ENCODE results near the gene ZNF275.
"Not testable (repeated sequence)": the region's sequence is repeated elsewhere in the genome, so short reads cannot be mapped to it uniquely, and the experiment has no call there.

The ZNF275 gene, protein sequence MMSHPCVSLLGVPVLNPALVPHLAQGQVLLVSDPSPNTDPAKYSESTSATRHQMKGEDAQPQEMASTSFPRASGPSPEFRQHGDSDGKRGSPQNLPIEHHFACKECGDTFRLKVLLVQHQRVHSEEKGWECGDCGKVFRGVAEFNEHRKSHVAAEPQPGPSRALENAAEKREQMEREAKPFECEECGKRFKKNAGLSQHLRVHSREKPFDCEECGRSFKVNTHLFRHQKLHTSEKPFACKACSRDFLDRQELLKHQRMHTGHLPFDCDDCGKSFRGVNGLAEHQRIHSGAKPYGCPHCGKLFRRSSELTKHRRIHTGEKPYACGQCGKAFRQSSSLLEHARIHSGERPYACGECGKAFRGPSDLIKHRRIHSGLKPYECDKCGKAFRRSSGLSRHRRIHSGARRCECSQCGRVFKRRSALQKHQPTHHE
- 2.1 to 14.4 (median 4.7) reads per million in 18 experiments for total RNA-seq

DNA sequence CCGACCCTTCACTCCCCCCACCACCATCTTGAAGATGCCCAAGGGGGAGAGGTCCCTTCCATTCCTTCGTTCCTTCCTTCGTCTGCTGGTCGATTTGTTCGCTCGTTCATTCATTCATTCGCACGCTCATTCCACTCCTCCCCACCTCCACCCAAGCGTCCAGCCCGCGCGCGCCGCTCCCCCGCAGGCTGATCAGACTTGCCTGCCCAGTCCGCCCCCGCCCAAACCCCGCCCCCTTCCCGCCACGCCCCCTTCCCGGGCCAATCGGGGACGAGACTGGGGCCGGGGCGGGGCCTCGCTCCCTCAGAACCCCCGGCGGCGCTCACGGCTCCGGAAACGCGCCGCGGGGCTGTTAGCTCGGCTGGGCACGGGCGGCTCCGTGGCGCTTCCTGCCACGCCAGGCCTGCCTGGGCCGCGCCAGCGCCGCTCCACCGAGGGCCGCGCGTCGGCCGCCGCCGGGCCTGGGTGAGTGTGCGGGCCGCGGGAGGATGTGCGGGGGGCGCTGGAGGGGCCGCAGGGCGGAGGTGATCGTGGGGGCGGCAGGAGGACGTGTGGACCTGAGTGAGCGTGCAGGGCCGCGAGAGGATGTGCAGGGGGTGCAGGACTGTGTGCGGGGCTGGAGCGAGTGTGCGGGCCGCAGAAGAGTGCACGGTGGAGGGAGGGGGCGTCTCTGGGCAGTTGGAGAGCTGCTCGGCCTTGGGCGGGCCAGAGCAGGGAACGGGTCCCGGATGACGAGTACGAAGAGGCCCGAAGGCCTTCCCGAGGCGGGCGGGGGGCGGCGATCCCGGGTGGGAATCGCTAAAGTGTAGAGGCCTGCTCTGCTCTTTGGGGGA is at the start of gene ZNF275:
TSS of gene ZNF275 (plus strand) at position 333 of the 833 bp plus-strand sequence. CDS start 2,527 bp downstream, outside the sequence.
- peak; percentile 69 to 79 for DNase-seq

DNA sequence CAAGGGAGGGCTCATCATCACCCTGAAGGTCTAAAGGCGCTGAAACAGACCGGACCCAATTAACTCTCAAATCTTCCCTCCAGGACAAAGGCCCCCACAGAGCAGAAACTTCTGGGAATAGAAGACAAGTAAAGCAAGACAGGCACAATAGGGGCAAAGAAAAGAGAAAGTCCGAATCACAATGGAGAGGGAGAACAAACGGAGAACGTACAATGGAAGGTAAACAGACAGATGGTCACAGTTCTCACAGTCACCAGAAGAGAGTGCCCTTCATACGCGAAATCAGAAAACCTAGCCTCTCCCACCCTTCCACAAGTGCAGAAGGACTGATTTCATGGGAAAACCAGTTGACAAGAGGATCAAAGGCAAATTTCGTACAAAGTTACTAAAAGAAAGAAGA is 48.3 kb upstream of the ZNF275 start:
- DNase-seq = not testable (repeated sequence)

DNA sequence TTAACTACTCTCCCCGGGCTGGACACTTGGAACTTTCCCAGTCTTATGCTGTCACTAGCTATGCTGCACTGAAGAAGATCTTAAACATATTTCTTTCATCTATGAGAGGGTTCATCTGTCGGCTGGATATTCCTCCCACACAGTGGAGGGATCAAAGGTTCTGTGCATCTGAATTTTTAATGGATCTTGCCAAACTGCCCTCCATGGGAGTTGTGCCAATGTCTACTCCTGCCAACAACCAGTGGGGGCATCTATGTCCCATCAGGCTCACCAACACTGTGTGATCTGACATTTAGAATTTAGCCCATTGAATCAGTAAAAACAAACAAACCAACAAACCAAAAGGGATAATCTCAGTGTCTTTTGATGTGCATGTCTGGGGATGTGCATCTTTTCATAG is 45.1 kb upstream of the ZNF275 start:
- not testable (repeated sequence) for DNase-seq

DNA sequence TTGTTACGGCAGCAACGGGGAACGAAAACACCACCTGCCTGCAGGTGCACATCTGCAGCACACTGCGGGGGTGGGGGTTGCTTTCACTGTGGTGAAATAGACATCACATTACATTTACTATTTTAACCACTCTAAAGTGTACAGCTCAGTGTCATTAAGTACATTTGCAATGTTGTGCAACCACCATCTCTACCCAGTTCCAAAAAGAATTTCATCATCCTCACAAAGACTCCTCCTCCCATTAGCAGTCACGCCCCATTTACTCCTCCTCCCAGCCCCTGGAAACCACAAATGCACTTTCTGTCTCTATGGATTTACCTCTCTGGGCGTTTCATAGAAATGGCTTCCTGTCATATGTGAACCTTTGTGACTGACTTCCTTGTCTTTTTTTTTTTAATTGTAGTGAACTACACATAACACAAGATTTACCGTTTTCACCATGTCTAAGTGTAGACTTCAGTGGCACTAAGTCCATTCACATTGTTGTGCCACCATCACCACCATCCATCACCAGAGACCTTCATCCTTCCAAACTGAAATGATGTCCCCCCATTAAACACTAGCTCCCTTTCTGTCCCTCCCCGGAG is 40.4 kb upstream of the ZNF275 start:
- not testable (repeated sequence) for DNase-seq

DNA sequence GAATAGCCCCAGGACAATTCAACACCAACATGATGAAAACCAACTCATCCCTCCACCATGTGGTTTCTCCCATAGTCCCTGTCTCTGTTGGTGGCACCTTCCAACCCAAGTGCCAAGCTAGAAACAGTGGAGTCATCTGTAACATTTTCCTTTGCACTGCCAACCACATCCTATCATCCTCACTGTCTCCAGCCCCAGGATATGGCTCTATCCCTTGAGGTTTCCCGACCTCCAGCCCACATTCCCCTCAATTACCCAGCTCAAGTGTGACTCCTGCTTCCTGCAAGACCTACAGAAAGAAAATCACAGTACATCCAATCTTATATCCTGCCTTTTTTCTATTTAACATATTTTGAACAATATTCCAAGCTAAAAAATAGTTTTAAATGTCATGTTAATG is 36.6 kb upstream of the ZNF275 start:
- no peak for DNase-seq

DNA sequence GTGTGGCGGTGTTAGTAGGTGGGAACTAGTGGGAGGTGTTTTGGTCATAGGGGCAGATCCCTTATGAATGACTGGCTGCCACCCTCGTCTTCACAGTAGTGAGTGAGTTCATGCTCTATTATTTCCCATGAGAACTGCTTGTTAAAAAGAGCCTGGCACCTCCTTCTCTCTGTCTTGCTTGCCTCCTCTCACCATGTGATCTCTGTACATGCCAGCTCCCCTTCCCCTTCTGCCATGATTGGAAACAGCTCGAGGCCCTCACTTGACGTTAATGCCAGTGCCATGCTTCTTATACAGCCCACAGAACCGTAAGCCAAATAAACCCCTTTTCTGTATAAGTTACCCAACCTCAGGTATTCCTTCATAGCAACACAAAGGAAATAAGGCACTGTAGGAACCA is 34.1 kb upstream of the ZNF275 start:
- DNase-seq = no peak

DNA sequence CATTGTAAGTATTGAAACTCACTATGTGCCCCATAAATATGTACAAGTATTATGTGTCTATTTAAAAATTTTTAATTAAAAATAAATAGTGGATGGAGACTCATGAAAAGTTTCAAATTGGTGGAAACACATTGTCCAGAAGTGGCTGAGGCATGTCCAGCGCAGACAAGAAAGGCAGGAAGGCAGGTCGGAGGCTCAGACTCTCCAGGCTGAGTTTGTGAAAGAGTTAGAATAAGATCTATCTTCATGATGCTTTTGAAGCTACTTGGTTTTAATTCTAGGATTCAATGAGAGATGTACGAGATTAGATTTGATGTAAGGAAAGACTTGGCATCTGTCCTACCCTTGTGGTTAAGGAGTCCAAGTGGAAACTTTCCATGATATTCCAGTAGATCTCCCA is 32.2 kb upstream of the ZNF275 start:
- DNase-seq = no peak

DNA sequence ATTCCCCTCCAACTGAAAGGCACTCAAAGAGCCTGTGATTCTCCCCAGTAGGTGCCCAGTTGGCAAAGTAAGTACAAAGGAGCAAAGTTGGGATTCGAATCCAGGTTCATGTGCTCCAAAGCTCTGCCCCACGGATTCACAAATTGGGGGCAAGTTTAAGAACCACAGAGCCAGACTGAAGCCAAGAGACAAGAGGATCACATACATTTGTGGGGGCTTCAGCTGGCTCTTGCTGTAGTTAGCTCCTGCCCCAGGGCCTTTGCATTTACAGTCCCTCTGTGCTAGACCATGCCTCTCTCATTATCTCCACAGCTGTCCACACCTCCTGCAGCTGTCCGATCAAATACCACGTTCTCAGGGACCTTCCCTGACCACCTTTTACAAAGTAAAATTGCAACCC is 31.2 kb upstream of the ZNF275 start:
- DNase-seq = no peak

DNA sequence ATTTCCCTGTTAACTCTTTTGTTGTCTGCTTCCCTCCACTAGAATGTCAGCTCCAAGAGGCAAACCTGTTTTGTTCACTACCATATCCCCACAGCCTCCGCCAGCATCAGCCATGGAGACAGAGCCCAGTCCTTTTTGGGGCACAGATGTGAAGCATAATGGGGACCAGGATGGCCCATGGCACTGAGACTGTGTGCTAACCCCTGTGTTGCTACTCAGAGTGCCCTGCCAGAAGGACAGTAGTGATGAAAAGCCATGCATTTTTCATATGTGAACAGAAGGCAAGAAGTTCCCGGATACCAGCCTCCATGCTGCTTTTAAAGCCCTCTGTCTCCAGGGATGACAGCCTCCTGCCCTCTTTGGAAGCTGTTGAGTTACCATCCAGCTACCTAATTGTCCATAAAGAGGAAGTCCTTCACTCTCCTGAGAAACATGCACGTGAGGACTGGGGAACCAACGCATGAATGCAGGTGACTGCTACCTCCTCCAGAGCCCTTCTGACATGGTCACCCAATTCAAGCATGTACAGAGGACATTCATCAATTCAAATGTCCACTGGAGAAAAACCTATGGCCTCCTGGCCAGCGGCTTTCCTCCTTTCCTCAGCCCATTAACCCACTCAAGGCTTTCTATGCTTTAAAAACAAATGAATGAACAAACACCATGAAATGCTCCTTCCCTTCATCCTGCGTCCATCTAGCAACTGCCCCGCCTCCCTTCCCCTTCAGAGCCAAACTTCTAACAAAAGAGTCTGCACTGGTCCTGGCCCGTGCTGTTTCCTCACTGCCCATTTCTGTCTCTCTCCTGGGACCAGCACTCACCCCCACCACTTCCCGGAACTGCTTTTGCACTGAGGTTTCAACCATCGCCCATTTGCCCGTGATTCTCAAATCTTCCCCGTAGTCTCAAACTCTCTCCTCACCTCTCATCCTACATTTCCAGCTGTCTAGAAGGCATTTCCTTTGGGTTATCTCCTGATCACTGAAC is 30.4 kb upstream of the ZNF275 start:
- DNase-seq = no peak

DNA sequence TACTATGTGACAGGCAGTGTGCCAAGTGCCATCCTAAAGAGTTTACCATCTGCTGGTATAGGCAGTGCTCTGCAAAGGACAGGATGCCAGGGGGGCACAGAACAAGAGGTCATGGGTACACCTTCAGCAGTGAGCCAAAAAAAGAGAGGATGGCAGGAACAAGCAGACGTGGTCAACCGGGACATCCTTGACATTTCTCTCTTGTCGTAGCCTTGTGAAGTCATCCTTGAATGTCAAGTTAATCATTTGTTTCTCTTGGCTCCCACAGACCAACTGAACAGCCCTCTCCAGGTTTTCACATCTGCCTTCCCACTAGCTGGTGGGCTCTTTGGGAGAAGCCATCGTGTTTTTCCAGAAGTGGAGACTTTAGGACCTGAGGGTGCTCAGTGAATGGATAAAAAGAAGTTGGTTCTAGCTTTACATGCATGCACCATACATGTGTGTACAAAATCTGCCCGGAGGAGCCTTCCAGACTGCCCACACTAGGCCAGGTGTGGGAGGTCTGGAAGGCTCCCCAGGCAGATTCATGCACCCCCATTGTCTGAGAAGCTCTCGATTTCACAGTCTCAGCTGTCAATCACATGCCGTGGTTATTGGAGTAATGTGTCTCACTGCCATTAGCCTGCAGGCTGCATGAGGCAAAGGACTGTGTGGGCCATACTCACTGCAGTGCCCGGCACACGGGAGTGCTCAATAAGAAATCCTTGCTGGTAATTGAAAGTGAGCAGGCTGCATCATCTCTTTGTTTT is 28.8 kb upstream of the ZNF275 start:
- peak in 1 of 2 donors; percentile 3 for DNase-seq

DNA sequence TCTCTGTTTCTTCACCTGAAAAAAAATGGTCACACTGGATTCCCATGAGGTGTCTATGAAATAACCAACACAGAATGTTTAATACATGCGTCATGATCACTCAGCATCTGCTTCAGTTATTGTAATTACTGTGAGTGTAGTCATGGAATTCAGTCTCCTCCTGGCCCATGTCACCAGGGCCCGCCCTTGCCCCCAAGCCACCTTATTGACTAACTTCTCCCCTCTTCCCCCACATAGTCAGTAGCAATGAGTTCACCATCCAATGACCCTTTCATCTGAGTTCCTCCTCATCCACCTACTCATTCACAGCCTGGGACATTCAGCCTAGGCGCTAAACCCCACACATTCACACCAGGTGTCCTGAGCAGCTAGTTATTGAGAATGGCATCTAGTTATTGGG is 28.0 kb upstream of the ZNF275 start:
- peak; percentile 32 to 70 for DNase-seq

DNA sequence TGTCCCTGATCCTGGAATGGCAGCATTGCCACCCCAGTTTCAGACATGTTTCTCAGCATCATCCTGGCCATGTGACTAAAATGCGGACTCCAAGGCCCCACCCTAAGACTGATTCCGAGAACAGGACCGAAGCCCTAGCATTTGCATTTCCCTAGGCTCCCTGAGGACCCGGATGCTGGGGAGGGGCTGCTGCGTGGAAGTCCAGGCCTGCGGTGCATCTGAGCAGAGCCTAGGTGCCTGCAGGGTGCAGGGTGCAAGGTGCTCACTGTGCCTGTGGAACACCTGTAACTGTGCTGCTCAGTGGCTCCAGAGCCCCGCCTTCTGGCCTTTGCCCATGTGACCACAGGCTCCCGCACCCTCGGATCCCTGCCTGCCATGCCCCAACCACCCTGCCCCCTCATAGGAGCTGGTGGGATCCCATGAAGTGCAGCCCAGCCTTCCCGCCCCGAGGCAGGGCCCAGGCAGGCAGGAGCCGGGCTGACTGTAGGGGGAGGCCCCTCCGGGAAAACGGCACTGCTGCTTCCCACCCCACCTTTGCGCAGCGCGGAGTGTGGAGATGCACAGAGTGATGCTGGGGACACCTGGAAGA is 27.3 kb upstream of the ZNF275 start:
- no peak for DNase-seq

DNA sequence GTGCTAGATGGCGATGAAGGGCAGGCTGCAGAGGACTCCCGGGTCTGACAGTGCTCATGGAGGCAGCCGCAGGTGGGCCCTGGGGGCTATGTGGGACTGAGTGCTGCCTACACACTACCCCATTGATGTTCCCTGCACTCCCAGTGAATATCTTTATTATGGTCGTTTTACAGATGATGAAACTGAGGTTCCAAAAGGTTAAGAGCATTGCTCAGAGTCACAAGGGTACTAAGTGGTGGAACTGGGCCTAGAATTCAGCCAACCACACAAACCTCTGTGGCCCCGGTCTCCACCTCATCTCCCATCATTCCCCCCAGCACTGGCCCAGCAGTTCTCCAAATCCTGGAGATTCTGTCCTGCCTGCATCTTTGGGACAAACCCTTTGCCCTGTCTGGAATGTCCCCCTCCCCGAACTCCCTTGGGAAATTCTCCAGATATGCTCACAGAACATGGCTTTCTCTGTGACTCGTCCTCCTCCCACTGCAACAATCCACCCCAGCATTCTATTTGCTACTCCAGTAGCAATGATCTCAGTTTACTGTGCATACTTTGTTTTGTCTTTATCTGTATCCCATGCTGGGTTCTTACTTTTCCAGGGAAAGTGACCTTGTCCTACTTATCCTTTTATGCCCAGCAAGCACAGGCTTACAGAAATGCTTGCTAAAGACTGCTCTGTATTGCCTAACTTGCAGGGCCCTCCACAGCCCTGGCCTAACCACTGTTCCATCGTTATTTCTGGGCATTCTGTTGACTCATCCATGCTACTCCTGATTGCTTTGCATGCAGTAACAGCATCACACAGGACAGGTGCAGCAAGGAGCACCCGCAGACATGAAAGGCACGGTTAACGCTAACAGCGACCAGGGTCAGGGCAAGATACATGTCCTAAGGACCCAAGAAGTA is 26.4 kb upstream of the ZNF275 start:
- DNase-seq = peak; percentile 10 to 49

DNA sequence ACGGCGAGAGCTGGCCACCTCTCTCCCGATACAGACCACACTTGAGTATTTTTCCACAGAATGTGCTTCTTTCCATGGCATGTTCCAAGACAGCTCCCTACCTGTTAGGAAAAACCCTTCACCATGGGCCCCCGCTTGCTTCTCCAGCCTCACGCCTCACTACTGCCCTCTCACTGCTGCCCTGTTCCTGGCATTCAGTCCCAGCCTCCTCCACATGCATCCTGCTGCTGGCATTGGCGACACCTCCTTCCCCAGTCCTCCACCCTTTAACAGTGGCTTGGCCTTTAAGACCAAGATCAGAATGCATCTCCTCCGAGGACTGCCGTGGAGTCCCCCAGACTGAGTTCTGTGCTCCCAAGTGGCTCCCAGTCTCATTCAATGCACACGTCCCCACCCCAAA is 23.1 kb upstream of the ZNF275 start:
- no peak for DNase-seq

DNA sequence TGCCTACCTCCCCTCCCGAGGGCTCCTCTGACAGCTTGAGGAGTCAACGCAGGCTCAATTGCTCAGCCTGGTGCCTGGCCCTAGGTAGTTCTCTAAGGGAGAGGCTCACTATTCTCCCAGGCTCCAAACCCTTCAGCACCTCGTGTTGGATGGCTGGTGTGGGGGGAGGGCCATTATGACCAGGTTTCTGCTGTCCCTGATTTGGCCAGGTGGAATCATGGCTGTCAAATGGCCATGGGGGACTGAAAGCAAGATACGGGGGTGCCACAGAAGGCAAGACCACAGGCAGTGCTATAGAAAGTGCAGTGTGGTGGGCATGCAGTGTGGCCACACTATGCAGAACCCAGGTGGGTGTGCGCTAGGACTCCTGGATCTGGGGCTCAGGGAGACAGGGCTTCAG is 21.9 kb upstream of the ZNF275 start:
- no peak for DNase-seq

DNA sequence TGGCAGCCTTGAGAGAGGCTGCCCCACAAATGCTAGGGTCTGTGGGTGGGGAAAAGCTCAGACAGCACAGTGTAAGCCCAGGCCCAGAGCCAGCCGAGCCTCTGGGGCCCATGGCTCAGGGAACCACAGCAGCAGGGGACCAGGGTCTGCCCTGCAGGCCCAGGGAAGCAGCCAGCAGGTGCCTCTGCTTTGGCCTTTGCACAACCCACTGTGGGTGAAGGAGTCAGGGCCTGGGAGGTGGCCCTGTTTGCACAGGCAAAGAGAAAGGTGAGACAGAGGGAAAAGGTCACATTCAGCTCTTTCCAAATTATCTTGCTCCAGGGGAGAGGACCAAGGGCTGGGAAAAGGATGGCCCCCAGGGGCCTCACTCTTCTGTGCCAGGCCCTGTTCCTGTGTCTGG is 21.1 kb upstream of the ZNF275 start:
- no peak for DNase-seq

DNA sequence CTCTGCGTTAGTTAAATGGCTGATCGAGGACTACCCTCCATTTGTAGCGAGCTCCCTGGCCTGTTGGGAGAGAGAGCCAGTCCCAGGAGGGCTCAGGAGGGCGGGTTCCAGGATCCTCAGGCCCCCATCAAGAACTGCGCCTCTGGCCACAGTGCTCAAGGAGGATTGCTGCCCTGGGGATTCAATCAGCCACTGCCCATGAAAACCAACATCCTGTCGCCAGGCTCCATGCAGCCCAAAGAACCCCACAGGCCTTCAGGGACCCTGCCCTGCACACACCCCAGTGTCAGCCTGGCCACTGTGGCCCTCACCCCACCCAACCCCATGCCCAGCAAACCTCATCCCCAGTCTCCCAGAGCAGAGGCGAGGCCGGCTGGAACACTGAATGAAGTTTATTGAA is 16.6 kb upstream of the ZNF275 start:
- DNase-seq = no peak

DNA sequence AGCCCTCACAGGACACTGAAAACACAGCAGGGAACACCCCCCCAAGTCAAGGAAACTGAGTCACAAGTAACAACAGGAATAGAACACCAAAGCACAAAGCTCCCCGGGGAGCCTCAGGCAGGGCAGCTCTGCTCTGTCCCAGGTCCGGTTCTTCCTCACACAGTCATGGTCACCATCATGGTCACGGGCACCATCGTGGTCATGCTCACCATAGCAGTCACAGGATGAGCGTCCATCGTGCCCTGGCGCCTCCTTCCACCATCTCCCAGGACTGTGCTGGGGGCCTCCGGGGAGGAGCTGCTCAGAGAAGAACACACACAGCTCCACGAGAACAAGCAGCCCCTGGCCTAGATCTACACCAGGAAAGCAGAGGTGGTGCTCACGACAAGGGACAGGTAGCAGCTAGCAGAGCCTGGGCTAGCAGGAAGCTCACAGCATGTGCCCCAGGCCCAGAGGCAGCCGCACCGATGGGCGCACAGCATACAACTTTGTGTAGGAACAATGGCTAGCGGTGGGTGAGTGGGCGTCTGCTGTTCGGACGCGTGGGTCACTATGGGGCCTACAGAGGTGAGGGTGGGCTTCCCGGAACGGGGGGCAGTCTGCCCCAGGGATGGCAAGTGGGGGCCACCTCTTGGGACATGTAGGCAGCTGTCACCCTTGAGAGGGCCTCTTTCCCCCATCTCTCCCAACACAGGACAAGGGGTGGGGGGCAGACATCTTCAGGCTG is 15.8 kb upstream of the ZNF275 start:
- DNase-seq = no peak

DNA sequence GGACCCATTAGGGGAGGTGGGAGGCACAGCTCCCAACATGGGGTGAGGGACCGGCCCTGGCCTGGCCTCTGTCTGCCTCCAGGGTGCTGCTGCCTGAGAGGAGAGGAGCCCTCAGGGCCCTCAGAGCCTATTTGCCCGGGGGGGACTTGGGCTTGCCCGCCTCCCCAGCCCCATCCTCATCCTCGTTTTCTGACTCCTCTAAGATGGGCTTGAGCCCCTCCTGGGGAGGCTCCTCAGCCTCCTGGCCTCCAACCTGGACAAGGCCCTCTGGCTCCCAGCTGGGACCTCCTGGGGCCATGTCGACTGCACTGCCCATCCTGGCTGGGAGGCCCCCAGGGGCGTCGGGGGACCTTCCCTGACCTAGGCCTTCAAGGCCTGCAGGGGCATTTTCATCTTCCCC is 15.1 kb upstream of the ZNF275 start:
- DNase-seq = no peak
